OCI-LY1 (cell line): ENCODE measurements around the gene C1QTNF5.

ENCODE experiments used
- EZH2 ChIP-seq: fragments of 200-600 bp; sonication (generic), shearing (Covaris generic); IDR thresholded peaks from 2 replicates; pipeline ENCODE4 v1.8.0; 2017; ENCODE audit warnings: borderline replicate concordance, mixed run types, mild to moderate bottlenecking, antibody characterized with exemption, low read length, moderate library complexity, mixed read lengths
- TF ChIP-seq, protein P1 (sequence below): fragments of 200-600 bp; sonication (generic), shearing (Covaris generic); IDR thresholded peaks from 2 replicates; pipeline ENCODE4 v1.5.1; 2017; ENCODE audit warnings: mild to moderate bottlenecking, antibody characterized with exemption, low read length, moderate library complexity, mixed read lengths

DNA sequence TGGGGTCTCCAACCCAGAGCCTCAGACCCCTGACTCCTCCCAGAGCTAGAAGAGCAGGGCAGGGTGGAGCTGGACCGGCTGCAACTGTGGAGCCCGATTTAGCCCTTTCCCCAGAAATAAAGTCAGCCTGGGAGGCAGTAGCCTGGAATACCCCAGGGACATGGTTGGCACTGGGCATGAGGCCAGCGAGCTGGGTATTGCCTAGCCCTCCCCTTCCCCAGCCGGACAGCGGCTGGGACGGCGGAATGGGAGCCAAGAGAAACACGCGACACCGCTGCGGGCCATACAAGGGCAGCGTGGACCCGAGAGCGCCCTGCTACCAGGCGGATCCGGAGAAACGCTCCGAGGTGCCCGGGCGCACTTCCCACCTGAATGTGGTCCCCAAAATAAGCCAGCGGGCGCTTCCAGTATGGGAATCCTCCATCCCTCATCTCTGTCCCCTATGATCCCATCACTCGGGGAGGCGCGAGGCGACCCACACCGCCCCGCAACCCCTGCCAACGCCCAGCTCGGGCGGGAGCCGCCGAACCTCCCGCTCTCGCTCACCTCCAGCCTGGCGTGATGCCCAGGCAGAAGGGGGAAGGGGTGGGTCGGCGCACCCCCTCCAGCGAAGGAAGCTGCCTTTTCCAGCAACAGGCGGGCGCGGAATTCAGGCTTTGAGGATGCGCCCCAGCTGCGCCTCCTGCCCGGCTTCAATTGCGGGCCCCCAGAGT is 24.5 kb downstream of the C1QTNF5 start:
- TF ChIP-seq, protein P1, sequence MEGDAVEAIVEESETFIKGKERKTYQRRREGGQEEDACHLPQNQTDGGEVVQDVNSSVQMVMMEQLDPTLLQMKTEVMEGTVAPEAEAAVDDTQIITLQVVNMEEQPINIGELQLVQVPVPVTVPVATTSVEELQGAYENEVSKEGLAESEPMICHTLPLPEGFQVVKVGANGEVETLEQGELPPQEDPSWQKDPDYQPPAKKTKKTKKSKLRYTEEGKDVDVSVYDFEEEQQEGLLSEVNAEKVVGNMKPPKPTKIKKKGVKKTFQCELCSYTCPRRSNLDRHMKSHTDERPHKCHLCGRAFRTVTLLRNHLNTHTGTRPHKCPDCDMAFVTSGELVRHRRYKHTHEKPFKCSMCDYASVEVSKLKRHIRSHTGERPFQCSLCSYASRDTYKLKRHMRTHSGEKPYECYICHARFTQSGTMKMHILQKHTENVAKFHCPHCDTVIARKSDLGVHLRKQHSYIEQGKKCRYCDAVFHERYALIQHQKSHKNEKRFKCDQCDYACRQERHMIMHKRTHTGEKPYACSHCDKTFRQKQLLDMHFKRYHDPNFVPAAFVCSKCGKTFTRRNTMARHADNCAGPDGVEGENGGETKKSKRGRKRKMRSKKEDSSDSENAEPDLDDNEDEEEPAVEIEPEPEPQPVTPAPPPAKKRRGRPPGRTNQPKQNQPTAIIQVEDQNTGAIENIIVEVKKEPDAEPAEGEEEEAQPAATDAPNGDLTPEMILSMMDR = no peak
- no peak for TF ChIP-seq EZH2
